Measurements from ENCODE around the gene SLIT1. TPM values are rescaled to one million over a fixed set of nuclear protein-coding genes. Genes with fewer than 3 reads are reported as not detected.

SLIT1 gene
- total RNA-seq: under 0.01 TPM in 2 replicates

GRCh38 chr10:97185326-97186058, at the start of gene SLIT1:
Gene SLIT1, minus strand, starts transcription at chr10:97185959. Its CDS starts 285 bp downstream, at chr10:97185674.

Other genes with a start within 250 kb of the SLIT1 start
- gene ARHGAP19, start 106.7 kb upstream of the SLIT1 start, total RNA-seq: 3.8 and 4.1 TPM in 2 replicates
- 2.2 and 2.4 TPM in 2 replicates for gene FRAT1, start 133.3 kb upstream of the SLIT1 start, total RNA-seq
- 2.7 and 3.9 TPM in 2 replicates for gene FRAT2, start 148.8 kb upstream of the SLIT1 start, total RNA-seq
- 8.4 and 8.7 TPM in 2 replicates for gene RRP12, start 215.4 kb upstream of the SLIT1 start, total RNA-seq
- gene PGAM1, start 240.2 kb upstream of the SLIT1 start, total RNA-seq: 172 and 252 TPM in 2 replicates

Data from bronchial smooth muscle cell (primary cell).